Colon (tissue), 2 donors: ENCODE results near the gene PTGDS.

ENCODE experiments used
- FAIRE-seq: peaks from 2 replicates; lab custom pipeline; 2012; peaks lifted over from hg19 to GRCh38; lab: Jason Lieb, UNC
- donor health status: control.
- donor health status: control.

PTGDS gene

DNA sequence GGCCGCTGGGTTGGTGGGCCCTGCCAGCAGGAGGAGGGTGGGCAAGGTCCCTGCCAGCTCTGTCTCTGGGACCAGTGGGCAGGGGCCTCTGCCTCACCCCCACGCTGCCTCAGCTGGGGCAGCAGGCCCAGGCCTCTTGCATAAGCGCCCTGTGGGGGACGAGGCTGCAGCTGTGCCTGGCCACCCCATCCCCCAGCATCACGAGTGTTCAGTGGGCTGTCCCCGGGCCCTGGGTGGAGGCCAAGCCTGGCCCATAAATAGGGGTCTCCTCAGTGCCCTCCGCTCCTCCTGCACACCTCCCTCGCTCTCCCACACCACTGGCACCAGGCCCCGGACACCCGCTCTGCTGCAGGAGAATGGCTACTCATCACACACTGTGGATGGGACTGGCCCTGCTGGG lies at the start of gene PTGDS:
PTGDS (plus strand) TSS at position 282 of the 400 bp plus-strand sequence; CDS start at position 357, 75 bp downstream.
- no peak for FAIRE-seq

DNA sequence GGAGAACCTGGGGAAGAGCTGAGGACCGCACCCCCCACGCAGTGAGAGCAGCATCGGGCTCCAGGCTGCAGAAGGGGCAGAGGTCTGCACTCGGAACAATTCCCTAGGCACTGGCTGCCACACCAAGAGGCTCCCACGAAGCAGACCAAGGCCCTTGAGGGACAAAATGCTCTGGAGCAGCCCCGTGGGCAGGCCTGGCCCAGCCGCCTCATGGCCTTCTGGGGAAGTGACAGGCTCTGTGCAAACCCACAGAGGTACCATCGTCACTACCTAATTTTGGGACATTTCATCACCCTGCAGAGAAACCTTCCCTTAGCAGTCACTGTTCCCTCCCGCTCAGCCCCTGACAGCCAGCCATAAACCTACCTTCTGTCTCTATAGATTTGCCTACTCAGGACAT lies 48.7 kb upstream of the PTGDS start:
- FAIRE-seq, result no peak

DNA sequence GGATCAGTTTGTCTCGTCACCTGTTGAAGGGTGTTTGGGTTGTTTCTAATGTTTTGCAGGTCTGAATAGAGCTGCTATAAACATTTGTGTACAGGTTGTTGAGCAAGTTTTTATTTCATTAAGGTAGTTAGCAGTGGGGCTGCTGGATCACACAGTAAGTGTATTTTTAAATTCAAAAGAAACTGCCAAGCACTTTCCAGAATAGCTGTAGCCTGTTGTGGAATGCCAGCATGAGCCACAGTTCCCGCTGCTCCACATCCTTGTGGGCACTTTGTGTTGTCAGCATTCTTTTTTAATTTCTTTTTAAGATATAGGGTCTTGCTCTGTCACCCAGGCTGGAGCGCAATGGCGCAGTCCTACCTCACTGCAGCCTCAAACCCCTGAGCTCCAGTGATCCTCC lies 47.3 kb upstream of the PTGDS start:
- no peak for FAIRE-seq

DNA sequence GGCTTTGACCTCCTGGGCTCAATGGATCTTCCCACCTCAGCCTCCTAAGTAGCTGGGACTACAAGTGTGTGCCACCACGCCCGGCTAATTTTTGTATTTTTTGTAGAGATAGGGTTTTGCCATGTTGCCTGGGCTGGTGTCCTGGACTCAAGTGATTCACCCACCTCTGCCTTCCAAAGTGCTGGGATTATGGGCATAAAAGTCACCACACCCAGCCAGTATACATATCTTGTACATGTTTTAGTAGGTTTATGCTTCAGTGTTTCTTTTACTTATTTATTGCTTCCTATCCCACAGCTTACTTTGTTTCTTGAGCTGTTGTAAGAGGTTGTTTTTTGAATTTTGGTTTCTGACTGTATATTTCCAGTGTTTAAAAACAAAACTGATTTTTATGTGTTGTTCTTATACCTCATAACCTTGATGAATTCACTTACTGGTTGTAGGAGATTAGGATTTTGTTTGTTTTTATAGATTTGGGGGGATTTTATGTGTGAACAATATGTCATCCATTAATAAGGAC lies 45.6 kb upstream of the PTGDS start:
- FAIRE-seq, result no peak

DNA sequence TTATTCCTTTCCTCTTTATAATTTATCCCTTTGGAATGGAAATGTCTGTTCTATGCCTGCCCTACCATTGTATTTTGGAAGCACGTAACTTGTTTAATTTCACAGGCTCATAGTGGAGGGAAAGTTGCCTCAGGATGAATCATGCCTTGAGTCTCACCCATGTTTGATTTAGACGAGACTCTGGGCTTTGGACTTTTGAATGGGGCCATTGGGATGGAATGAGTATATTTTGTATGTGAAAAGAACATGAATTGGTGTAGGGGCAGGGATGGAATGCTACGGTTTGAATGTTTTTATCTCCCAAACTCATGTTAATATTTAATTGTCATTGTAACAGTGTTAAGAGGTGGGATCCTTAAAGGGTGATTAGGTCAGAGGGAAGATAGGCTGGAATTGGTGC lies 43.0 kb upstream of the PTGDS start:
- FAIRE-seq, result no peak

DNA sequence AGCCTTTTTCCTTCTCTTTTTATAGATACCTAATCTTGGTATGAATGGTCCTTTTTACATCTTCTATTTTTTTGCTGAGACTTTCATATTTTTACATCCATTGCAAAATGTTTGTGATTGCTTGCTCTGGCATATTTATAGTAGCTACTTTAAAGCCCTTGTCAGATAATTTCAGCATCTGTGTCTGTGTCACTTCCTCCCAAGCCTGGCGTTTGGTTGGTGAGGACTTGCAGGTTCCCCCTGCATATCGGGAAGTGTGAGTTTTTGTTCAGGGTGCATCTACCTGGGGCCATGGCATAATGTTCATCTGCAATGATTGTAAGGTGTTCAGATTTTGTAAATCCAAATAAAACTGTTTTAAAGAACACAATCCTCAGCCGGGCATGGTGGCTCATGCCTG lies 41.7 kb upstream of the PTGDS start:
- FAIRE-seq, result no peak

DNA sequence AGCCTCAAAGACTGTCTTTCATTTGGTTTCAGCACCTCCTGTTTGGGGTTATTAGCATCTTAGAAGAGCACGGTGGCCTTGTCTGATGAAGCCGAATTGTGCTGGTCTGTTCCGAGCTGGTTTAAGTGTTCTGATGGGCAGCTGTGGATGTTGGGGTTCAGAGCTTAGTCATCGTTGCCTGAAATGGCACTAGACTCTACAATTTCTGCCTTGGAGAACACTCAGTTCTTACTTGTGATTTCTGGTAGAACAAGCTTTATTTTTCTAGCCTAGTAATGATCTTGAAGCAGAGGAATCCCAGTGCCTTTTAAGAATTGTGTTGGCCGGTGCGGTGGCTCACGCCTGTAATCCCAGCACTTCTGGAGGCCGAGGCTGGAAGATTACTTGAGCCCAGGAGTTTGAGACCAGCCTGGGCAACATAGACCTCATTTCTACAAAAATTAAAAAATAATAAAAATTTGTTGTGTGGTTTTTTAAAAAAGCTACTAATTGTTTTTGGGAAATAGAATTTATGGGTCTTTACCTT lies 40.6 kb upstream of the PTGDS start:
- FAIRE-seq, result no peak

DNA sequence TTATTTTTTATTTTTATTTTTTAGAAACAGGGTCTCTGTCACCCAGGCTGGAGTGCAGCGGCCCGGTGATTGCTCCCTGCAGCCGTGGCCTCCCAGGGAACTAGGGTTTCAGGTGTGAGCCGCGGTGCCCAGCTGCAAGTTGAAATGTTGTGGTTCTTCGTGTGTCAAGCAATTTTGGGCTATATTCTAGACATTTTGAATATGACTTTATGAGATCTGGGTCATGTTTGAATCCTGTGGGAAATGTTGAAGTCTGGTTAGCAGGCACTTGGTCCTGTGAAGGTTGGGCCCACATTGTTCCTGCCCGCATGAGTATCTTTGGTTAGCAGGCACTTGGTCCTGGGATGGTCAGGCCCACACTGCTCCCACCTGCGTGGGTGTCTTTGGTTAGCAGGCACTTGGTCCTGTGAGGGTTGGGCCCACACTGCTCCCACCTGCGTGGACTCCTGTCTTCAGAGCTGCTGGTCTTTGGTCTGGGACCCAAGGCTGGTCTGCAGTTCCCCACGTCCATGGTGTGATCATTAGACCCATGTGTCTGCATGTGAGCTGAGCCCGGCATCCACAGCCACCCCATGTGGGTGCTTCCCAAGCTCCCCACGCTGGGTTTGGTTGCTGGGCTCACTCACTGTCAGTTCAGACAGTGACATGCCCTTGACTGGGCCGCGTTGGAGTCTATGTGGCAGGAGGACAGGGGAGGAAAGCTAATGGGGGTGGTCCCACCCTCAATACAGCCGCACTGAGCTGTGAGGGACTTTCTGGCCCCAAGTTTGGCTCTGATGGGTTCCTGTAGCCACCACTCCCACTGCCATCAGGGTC lies 39.9 kb upstream of the PTGDS start:
- no peak for FAIRE-seq

DNA sequence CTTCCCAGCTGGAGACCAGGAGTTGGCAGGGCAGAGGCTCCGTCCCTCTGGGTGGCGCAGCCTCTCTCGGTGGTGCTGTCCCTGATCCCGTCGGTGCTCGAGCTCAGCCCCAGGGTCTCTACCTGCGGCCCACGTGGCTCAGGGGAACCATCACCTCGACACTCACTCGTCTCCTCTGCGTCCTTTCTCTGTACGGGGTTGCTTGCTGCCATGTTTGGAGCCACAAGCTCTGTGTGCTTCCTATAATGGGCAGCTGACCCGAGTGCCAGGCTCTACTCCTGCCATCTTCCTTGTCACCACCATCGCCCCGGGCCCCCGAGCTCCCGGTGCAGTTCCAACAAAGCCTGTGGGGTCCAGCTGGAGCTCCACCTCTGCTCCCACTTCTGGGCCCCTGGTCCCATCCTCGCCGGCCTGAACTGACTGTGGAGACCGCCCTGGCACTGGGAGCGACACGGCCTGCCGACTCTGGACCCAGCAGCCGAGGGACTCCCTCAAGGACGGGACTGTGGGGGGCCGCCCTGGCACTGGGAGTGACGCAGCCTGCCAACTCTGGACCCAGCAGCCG lies 37.8 kb upstream of the PTGDS start:
- FAIRE-seq, result no peak

DNA sequence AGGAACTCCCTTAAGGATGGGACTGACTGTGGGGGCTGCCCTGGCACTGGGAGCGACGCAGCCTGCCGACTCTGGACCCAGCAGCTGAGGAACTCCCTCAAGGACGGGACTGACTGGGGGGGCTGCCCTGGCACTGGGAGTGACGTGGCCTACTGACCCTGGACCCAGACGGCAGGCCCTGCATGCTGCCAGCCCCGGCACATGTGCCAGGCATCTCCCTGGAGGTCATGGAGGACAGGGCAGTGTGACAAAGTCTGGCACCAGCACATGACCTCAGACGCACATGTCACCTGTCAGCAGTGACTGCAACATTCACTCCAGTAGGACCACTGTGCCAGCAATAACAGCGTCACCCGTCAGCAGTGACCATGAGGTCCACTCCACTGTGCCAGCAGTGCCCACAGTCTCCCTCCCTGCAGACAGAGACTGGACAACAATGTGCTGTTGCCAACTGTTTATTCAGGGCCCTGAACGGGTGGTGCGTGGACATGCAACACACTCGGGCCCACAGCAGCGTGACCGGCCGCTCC lies 37.2 kb upstream of the PTGDS start:
- FAIRE-seq, result no peak

DNA sequence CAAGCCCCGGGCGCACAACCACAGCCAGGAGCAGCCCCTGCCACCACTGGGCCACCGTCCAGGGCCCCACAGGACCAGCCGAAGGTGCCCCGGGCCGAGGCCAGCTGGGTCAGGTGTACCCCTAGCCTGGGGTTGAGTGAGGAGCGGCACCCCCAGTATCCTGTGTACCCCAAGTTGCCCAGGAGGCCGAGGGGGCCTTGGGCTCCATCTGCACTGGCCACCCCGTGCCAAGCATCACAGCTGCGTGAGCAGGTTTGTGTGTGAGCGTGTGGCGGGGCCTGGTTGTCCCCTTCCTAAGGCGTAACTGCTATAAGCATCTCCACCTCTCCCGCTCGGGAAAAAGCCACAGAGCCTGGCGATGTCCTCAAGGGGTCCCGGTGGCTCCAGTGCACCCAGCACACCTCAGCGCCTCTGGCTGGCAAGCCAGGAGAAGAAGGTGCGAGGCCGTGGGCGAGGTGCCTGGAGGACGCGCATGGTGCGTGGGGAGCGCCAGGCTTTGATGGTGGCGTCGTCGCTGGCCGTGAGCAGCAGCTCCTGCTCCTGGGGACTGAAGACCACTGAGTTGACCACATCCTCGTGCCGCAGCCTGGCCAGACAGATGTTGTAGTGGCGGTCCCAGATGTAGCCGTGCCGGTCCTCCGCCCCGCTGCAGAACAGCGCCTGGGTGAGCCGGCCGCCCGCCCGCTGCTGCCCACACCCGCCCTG lies 36.6 kb upstream of the PTGDS start:
- FAIRE-seq, result no peak

DNA sequence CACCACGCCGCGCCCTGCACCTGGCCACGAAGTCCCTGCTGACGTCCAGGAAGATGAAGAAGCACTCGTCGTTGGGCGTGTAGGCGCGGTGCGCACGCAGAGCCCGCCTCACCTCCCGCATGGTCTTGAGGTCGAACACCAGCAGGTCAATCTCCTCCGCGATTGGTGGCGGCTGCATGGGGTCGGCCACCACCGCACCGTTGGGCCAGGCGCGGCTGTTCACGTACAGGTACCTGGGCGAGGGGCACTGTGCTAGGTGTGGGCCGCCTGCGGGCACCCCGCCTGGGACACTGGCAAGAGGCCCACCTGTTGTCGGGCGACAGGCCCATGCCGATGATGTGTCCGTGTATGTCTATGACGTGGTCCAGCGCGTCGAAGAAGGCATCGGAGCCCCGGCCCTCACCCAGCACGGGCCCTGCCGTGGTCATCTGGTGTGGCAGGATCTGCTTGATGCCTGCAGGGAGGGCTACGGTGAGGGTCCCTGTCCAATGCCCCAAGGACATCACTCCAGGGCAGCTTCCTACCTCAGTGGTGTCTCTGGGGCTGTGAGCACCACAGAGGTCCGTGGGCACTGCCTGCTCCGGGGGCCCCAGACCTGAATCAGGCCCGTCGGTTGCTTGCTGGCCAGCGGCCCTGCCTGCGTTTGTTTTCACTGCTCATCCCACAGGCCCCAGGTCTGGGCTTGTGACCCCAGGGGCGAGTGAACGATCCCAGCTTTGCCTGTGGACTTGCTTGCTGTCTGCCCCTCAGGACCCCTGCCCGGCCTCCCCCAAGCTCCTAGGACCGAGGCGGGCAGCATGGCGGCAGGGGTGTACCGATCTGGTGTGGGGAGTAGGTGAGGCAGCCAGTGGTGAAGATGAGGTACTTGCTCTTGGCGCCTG lies 35.8 kb upstream of the PTGDS start:
- no peak for FAIRE-seq

DNA sequence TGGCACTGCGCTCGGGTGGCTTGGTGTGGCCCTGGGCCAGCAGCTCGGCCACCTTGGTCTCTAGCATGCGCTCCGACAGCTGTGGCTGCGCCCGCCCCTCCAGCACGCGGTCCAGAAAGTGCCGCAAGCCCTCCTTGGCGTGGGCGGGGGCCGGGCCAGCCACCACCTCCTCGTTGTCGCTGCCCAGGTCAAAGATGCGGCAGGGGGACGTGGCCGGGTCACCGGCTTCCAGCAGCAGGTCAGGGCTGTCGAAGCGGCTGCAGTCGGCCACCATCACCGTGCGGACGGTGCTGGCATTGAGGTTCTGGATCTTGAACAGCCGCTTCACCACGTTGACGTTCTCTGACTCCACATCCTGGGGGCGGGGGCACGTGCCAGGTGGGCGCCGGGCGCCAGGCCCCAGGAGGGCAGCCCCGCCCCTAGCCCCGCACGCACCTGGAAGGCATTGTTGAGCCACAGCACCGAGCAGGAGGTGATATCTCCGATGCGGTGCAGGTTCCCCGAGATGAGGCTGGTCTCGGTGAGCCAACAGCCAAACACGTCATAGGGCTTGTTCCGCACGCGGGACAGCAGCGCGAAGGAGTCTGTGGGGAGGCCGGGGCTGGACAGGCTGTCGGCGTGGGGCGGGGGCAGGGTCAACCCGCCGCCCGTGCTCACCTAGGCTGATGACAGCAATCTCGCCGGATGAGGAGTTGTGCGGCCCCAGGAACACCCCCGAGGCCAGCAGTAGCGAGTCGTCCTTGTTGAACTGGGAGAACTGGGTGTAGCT lies 35.0 kb upstream of the PTGDS start:
- no peak for FAIRE-seq

DNA sequence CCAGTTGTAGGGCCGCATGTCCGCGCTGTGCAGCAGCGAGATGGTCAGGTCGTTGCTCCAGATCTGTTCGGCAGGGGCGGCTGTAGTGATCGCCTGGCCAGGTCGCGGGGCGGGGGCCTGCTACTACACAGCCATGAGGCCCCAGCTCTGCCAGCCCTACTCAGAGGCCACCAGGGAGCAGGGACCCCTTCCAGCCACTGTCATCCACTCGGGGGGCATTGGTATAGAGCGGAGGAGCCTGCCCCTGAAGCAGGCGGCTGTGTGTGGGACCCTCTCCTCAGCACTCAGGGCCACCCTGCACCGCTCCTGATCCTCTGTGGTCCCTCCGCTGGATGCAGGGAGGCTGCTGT lies 34.4 kb upstream of the PTGDS start:
- FAIRE-seq, result no peak

DNA sequence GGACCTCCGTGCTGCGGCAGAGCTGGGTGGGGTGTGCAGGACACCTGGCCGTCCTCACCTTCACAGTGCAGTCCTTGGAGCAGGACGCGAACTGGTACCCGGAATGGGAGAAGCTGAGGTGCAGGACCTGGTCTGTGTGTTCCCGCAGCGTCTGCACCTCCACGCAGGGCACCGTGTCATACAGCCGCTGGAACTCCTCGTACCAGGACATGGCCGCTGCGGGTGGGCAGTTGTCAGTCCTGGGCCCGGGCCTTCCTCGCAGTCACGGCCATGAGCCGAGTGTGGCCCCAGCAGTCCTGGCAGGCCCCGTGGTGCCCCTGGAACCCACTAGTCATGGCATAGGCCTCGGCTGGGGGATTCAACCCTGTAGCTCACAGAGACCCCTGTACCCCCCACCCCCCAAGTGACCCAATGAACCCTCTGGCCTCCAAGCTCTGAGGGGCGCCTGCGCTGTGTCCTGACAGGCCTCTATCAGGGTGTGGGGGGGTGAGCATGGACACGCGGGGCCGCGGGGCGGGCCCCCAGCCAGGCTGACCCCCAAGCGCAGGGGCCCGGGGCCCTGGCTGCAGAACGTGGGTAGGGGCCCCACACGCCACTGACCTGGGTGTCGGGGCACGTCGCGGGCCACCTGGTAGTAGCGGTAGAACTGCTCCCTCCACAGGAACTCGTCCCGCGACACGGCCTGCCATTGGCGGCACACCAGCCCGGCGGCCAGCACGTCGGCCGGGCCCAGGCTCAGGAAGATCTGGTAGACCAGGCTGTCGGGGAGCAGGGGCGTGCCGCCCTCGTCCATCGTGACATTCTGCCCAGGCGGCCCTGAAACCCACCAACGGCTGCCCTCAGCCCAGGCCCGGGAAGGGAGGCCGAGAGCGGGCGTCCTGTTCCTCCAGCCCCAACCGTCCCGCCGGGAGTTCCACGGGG lies 33.8 kb upstream of the PTGDS start:
- no peak for FAIRE-seq

DNA sequence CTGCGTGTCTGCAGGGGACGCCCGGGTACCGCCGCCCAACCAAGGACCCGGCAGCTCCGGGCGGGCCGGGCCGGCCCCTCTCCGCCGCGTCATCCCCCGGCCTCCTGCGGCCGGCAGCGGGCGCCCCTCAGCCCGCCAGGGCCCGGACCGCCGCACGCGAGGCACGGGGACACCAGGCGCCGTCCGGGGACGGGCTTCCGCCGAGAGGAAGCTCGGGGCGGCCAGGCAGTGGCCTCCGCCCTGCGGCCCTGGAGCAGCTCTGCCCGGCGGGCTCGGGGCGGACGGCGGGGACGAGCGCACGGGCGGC lies 33.1 kb upstream of the PTGDS start:
- FAIRE-seq, result no peak

DNA sequence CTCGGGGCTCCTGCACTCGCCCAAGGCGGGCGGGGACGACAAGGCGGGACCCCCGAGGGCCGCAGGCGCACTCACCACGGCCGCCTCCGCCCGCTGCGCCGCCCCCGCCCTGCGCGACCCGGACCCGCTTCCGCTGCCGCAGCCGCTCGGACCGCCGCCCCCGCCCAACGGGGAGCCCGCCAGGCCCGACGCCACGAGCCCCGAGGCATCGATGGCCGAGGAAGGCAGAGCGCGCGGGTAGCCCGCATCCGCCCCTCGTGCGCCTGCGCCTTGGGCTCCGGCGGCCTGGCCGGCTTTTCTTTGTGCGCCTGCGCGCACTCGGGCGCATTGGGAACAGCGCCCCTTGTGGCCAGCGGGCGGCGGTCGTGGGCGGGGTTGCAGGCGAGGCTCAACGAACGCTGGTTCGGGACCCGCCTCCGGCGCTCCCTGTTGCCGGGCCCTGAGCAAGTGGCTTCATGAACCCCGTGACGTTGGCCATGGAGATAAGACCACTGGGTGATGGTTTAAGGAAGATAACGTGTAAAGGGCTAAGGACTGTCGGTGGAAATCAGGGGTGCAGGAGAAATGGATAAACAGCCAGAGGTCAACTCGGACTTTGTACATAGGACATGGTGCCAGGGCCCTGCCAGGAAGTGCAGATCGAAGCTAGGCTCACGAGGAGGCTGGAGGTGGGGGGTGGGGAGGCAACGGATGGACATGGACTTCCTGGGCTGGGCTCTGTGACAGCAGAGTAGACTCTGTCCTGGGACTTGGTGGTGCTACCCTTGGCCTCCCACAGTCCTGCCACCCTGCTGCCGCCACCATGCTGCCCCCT lies 32.6 kb upstream of the PTGDS start, which contains the start of the genes C8G and FBXW5:
C8G (plus strand) TSS at position 725 of the 814 bp plus-strand sequence; CDS start at position 803, 78 bp downstream.
FBXW5 (minus strand) TSS at position 220 of the 814 bp plus-strand sequence. CDS start 655 bp downstream, outside the sequence.
- FAIRE-seq, result no peak

DNA sequence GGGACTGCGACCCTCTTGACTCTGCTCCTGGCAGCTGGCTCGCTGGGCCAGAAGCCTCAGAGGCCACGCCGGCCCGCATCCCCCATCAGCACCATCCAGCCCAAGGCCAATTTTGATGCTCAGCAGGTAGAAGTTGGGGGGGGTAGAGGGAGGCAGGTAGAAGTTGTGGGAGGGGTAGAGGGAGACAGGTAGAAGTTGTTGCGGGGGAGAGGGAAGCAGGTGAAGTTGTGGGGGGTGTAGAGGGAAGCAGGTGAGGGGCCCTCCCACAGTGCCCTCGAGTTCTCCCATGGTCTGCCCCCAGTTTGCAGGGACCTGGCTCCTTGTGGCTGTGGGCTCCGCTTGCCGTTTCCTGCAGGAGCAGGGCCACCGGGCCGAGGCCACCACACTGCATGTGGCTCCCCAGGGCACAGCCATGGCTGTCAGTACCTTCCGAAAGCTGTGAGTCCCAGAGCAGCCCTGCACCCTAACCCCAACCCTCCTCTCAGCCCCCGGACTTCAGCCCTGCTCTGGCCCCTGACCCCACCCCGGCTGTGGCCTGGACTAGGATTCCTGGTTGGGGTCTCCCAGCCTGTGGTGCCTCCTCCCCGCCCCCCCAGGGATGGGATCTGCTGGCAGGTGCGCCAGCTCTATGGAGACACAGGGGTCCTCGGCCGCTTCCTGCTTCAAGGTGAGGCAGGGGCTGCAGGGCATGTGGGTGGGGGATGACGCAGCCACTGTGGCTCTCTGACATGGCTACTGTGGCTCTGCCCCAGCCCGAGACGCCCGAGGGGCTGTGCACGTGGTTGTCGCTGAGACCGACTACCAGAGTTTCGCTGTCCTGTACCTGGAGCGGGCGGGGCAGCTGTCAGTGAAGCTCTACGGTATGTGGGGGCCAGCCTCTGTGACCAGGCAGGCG lies 31.7 kb upstream of the PTGDS start:
- FAIRE-seq, result no peak
